NCI-H510A treated with DMSO at 0.1 percent for 48 hours (cell line): ENCODE data around the gene IQCF2.
"Not testable (repeated sequence)": the region's sequence is repeated elsewhere in the genome, so short reads cannot be mapped to it uniquely, and the experiment has no call there.

ENCODE experiments used
- DNase-seq: peaks from one replicate; lab custom pipeline; 2025; lab: John Stamatoyannopoulos, UW

Gene IQCF2

GRCh38 chr3:51860703-51861665, at the start of gene IQCF2:
TSS of gene IQCF2 (plus strand) at chr3:51861615. CDS start at chr3:51861667, 52 bp downstream.
- no peak for DNase-seq

GRCh38 chr3:51813539-51813938, 47.9 kb upstream of the IQCF2 start:
- no peak for DNase-seq

- no peak for DNase-seq
Measured at GRCh38 chr3:51814034-51814433, 47.4 kb upstream of the IQCF2 start.

- no peak for DNase-seq
Measured at GRCh38 chr3:51815614-51816013, 45.8 kb upstream of the IQCF2 start.

- no peak for DNase-seq
Measured at GRCh38 chr3:51816723-51817122, 44.7 kb upstream of the IQCF2 start.

- DNase-seq = no peak
Measured at GRCh38 chr3:51817375-51817774, 44.0 kb upstream of the IQCF2 start.

- no peak for DNase-seq
Measured at GRCh38 chr3:51819151-51819550, 42.3 kb upstream of the IQCF2 start.

- DNase-seq = no peak
Measured at GRCh38 chr3:51819709-51820406, 41.6 kb upstream of the IQCF2 start.

- no peak for DNase-seq
Measured at GRCh38 chr3:51828297-51828696, 33.1 kb upstream of the IQCF2 start.

- no peak for DNase-seq
Measured at GRCh38 chr3:51830345-51830744, 31.1 kb upstream of the IQCF2 start.

- no peak for DNase-seq
Measured at GRCh38 chr3:51830836-51831385, 30.5 kb upstream of the IQCF2 start.

- DNase-seq = no peak
Measured at GRCh38 chr3:51836606-51837005, 24.8 kb upstream of the IQCF2 start.

GRCh38 chr3:51845129-51845528, 16.3 kb upstream of the IQCF2 start:
- DNase-seq = no peak

GRCh38 chr3:51855411-51855810, 6.0 kb upstream of the IQCF2 start:
- not testable (repeated sequence) for DNase-seq

- DNase-seq = no peak
Measured at GRCh38 chr3:51862886-51863285, 1.5 kb downstream of the IQCF2 start.

GRCh38 chr3:51868896-51869295, 7.5 kb downstream of the IQCF2 start:
- not testable (repeated sequence) for DNase-seq

GRCh38 chr3:51869304-51869703, 7.9 kb downstream of the IQCF2 start:
- no peak for DNase-seq

- DNase-seq = no peak
Measured at GRCh38 chr3:51873253-51873766, 11.9 kb downstream of the IQCF2 start.

GRCh38 chr3:51873876-51874275, 12.5 kb downstream of the IQCF2 start:
- DNase-seq = no peak

- no peak for DNase-seq
Measured at GRCh38 chr3:51874411-51874810, 13.0 kb downstream of the IQCF2 start.

- DNase-seq = no peak
Measured at GRCh38 chr3:51874889-51875288, 13.5 kb downstream of the IQCF2 start.

GRCh38 chr3:51875501-51875900, 14.1 kb downstream of the IQCF2 start, which contains the start of gene IQCF5:
TSS of gene IQCF5 (minus strand) at chr3:51875601. CDS start at chr3:51875531, 70 bp downstream.
- no peak for DNase-seq
